Measurements from ENCODE around the gene MYBBP1A.

Gene MYBBP1A

DNA sequence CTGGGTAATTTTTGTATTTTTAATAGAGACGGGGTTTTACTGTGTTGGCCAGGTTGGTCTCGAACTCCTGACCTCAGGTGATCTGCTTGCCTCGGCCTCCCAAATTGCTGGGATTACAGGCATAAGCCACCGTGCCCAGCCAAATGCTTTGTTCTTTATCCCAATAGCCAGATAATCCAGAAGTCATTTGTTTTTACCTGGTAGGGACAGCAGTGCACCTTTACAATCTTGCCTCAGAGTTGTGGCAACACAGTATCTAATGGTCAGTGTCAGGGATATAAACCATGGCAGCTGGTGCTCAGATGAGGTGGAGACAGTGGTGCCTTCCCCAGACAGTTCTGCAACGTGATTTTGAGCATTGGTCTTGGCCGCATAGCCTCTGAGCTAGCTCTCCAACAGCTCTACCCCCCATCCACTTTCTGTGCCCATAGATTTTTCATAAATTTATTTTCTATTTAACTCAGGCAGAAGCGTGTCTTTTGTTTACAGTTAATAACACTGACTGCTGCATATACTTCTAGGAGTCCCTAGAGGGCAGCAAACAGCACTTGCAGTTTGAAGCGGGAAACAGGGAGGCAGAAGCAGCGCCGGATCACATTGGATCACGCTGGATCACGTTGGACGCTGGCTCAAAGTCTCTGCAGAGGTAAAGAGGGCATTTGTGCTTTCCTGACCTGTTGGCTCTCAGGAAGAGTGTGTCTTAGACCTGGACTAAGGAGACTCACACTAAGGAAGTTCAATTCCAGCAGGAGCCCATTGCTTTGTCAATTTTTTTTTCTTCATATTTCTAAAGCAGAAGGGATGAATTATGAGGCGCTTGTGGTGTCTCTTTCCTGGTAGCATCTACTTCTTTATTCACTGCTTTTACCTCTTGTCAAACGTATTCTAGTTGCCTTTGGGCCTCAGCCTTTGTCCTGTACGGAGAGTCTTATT, 10.3 kb upstream of the MYBBP1A start:
- peak; percentile 95 for DNase-seq

DNA sequence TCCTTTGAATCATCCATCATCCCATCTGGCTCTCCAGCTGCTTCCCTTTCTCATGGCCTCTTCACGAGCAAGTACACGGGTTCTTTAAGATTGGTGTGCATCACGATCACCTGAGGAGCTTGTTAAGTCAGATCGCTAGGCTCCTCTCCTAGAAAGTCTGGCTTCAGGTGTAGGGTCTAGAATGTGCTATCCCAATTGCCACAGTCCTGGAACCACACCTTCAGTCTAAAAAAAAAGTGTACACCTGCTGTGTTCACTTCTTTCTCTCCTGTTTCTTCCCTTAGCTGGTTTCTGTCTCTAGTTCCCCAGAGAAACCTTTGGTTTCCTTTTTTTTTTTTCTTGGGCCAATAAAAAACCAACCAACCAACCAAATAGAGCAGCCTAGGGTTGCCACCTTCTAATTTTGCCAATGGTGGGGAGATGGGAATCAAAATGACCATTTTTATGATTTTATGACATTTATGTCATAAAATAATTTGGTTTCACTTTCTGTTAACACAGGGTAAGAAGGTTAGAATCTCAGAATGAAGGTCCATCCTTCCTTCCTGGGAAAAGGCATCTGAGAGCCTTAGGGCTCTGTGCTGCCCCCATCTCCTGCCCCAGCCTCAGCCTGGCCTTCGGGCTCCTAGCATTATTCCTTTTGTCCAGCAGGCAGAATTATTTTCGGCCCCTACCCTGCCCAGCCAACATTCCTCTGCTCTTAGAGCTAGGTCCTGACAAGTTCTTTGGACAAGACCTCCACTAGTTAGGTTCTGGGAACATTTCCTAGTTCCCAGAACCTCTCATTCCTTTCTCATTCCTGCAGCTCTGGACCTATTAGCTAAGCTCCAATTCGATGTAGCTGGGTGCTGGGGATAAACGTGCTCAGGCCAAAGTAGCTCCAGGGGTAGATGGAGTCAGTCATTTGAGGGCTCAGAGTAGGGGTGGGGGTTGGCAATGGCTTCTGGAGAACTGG, 7.1 kb upstream of the MYBBP1A start:
- DNase-seq: no peak

DNA sequence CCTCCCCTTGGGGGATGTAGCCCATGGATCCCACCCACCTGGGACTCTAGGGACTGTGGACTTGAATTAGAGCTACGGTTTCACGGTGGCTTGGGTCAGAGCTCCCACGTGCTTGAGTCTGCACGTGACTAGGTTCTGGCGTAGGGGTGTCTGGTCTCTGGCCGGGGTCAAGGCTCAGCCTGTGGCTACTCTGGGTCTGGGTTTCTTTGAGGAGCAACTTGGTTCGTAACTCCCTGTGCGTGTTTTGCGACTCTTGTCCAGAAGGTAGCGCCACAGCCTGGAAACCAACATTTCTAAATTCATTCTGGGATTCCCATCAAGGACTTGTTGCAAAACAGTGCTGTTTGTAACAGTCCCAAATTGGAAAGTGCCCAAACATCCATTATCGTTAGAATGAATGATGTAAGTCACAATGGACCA, 5.7 kb upstream of the MYBBP1A start:
- peak; percentile 51 for DNase-seq

DNA sequence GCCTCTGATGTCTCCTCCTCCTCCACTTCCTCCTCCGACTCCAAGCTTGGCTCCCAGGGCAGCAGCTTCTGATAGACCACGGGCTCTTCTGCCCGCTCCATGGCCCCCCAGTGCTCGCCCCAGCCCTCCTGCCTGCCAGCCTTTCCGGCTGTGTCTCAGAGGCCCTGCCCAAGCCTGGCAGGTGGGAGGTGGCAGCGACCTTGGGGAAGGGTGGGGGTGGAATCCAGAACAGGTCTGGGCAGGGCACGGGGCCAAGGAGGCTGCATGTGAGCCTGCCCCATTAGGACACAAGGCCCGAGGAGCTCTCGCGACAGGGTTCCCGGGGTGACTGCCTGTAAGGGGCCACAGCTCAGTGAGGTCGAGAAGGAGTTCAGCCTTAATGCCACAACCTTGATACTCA, 5.2 kb upstream of the MYBBP1A start, which contains the start of gene GGT6:
Gene GGT6 (minus strand): TSS at position 157 of the 400 bp plus-strand sequence. CDS start 56 bp downstream, at position 101.
- DNase-seq: no peak

DNA sequence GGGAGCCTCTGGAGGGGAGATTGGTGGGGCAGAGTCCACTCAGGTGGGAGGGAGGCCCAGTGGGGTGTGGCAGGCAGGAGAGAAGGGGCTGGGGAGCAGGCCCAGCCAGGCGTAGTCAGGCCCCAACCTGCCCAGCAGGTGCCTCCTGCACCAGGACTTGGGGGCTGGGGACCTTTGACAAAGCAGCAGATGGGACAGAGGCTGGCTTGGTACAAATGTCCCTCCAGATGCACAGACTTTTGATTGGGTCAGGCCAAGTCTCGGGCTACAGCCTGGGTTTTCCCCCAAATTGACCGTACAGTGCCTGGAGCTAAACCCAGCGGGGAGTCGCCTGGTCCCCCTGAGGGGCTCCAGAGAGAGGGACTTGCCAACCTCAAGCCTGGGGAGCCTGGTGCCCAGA, 4.8 kb upstream of the MYBBP1A start:
- DNase-seq: no peak

DNA sequence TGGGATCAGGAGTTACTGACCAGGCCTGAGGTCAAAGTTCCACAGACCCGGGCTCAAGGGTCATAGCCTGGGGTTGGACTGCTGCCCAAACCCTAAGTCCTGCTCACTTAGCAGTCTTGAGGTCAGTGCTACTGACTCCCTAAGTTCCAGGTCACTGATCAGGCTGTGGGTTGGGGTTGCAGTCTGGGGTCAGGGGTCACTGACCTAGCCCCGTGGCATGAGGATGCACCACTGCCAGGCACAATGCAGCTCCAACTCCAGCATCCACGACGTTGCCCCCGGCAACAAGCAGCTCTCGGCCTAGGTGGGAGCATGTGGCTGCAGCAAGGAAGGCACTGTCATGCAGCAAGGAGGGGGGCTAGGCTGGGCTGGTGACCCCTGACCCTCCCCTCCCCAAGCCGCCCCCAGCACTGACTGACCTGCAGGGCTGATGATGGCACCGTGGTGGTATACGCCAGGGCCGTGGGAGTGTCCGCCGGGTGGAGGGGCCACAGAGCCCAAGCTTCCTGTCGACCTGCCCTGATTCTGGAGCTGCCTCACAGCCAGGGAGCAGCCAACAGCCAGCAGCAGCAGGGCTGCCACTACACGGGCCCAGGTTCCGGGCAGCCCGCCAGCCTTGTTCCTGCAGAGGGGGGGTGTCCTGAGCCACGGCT, 4.1 kb upstream of the MYBBP1A start:
- peak; percentile 24 for DNase-seq

DNA sequence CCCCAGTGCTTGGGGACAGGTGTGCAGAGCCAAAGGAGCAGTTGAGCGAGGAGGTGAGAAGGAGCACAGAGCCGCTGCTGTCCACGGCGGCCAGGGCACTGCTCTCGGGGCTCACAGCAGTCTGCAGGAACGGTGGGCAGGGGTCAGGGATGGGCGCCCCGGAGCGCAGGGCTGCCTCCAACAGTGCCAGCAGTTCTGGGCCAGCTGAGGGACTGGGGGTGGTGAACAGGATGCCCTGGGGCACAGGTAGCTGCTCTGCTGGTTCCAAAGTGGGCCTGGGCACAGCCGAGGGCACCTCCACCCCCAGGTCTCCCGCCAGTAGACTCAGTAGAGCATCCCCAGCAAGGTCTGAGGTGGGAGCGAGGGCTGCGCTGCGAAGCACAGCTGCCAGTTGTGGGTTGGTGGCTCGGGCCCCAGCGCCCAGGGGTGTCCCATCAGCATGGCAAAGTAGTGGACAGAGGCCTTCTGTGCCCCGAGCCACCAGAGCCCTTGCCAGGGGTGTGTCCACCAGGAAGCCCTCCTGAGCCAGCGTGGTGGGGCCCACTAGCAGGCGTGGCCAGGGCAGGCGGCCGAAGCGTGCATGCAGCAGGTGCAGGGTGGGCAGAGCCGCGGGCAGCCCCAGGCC, 3.3 kb upstream of the MYBBP1A start:
- DNase-seq: no peak

DNA sequence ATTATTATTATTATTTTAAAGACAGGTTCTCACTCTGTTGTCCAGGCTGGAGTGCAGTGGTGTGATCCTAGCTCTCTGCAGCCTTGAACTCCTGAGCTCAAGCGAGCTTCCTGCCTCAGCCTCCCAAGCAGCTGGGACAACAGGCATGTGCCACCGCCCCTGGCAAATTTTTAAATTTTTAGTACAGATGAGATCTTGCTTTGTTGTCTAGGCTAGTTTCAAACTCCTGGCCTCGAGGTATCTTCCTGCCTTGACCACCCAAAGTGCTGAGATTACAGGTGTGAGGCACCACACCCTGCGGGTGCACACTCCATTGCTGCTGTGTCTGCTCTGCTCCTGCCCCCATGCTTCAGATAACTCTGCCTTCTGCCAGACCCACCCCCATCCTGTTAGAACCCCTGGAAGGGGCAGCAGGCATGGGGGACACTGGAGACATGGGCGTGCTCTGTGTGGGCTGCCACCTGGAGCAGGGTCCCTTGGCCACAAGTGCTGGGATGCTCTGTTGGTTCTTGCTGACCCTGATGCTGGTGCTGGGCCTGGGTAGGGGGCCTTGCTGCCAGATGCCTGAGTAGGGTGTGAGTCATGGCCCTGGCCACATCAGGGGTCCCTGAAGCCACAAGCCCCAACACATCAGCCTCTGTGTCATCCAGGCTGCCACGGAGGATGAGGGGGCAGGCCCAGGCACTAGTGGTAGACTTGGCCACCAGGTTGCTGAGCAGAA, 2.6 kb upstream of the MYBBP1A start:
- DNase-seq: no peak

DNA sequence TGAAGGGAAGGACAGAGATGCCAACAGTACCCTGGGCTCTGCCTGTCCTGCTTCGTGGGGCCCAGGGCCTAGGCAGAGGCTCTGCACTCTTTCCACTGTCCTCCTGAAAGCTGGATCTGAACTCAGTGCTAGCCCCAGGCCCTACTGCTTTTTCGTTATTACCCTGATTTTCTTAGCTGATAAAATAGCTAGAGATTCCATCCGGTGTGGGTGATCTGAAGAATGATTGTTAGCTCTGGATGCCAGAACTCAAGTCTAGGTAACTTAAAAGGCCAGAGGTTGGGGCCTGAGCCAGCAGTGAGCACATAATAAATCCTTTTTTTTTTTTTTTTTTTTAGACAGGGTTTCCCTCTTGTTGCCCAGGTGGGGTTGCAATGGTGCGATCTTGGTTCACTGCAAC, 1.8 kb upstream of the MYBBP1A start:
- no peak for DNase-seq

DNA sequence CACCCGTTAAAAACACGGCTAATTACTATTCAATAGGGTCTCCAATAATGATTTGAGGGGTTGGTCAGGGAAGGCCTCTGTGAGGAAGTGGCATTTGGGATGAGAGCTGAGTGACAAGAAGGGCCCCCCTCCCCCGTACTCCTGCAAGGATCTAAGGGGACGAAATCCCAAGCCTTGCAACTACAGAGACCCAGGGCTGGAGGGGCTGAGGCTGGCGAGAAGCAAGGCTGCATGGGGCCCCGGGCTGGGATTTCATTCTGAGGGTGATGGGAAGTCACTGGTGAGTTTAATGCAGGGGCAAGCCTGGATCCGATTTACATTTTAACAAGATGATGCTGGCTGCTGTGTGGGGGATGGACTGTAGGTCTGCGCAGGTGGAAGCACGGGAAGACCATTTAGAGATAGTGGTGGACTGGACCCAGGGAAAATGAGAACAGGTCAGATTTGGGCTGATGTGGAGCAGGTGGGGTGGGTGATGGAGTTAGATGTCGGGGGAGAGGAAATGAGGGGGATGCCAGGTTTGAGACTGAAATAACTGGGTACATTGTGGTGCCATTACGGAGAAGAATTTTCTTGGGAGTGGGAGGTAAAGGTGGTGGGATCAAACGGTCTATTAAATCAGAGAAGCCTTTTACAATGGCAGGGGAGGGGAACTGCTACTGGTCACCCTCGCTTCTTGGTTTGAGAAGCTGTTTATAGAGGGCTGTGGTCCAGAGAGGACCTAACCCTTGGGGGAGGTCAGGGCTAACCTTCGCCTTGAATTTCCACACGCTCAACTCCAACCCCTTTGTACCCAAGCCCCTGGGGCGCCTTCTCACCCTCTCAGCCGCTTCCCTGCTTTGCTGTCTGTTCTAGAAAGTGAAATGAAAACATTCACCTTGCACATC, 932 bp upstream of the MYBBP1A start:
- DNase-seq: no peak

DNA sequence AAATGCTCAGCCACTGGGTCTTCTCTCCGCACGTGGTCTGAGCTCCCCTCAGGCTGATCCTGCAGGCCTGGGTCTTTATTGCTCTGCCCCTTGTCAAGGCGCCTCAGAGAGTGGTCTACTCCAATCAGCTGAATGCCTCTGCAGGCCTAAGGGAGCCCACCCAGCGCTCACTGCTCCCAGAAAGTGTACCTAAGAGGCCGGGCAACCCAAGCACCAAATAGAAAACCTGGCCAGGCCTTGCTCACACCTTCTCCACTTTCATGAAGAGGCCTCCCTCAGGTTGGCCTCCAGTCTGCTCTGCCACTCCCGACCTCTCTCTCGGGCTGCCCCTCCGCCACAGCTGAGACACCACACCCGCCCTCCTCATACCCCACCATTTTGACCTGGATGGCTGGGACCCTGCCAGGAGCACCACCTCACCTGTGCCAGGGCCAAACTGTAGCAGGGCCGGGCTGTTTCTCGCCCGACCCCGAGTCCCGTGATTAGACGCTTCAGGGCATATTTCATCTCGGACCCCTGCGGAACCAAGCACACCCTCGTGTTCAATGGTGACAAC, 665 bp downstream of the MYBBP1A start:
- no peak for DNase-seq

DNA sequence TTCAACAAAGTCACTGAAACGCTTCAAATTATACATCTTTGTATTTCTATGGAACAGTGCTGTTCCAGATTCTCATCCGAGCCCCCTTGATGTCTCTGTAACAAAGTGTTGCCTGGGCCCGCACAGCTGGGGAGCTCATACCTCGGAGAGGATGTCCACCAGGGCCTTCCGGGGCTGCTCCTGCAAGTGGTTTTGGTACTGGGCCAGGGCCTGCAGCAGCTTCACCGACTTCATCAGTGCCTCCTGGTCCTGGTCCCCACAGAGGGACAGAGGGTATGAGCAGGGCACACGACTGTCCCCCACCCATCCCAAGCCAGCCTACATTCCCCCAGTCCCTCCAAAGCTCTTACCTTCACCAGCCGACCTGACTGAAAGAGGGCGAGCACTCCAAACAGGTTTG, 1.5 kb downstream of the MYBBP1A start:
- DNase-seq: no peak

DNA sequence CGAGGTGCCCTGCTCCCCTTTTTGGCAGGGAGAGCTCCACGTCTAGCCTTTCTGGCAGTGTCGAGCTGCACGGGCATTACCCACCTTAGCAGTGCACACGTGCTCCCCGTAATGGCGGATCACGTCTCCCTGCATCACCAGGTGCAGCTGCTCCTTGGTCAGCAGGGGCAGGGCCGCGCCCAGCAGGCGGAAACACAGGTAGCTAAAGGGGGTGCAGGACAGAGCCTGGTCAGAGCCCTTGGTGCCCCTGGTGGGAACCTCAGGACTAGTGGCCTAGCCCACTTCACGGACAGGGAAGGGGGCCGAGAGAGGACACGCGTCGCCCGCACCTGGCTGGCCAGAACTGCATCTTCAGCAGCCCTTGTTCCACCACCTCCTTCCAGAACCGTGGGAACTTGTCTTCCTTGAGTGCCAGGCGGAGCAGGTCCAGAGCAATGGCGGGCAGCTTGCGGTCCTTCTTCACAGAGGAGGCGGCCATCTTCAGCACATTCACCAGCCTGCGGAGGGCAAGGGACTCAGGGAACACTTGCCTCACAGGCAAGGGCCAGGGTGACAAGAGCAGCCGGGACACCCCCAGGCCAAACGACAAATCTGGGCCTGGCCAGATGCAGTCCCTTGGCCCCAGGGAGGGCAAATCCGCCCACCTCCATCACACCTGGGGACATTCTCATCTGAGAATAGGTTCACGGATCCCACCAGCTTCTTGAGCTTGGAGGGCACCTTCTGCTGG, 3.2 kb downstream of the MYBBP1A start:
- DNase-seq: no peak

DNA sequence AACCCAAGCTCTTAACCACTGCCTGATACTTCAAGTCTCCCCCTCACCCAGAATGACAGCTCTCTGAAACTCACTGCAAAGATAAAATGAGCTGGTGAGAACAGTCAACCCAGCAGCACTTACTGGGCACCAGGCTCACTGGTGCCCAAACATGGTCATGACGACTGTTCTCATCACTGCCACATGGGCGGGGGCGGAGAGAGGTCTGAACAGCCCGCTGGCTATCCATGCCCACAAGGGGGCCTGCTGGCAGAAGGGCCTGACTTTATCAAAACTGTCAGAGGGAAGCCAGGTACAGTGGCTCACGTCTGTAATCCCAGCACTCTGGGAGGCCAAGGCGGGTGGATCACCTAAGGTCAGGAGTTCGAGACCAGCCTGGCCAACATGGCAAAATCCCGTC, 4.0 kb downstream of the MYBBP1A start:
- DNase-seq: no peak

DNA sequence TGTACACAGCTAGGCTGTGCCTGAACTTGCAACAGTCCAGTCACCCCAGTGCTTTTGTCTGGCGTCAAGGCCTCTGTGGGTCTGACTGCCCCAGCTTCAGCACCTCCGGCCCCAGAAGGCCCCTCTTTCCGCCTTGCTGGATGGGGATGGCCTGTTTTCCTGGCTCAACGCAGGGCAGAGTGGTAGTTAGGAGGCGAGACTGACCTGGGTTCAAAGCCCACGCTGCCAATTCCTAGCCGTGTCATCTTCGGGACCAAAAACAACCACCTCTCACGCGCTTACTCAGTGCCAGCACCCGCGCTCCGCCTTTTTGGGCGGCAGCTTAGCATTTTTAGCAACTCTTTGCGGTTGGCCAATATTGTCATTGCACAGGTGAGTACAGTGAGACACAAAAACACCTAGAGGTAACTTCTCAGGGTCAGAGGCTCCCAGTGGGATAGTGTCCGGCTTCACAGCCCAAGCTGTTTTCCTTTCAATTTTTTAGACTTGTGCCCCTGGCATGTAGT, 4.6 kb downstream of the MYBBP1A start:
- no peak for DNase-seq

DNA sequence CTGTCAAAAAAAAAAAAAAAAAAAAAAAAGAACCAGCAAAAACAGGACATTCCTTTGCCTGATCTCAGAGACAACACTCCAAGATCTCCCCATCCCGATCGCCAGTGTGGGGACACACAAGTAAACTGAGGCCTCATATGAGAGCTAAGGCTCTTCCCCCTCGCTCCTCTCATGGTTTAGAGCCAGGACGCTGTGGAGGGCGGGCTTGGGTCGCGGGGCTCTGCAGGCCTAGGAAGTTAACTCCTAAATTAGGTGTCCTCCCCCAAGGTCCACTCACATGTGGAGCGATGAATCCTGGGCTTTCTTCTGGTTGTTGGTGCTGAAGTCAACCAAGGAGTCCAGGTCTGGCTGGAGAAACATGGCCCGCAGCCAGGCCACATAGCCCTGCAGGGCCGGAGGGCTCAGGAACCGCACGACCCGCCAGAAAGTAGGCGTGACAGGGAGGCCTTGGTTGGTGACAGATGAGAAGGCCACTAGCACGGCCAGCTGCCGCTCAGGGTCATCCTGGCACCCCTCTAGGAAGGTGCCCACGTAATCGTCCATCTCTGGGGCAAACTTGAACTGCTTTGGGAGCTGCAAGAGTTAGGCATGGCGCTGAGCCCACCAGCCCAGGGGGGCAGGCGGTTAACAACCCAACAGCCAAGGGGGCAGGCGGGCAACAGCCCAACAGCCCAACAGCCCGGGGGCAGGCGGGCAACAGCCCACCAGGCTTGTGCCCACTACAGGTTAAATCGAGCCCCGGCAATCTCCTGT, 5.2 kb downstream of the MYBBP1A start:
- DNase-seq: no peak

DNA sequence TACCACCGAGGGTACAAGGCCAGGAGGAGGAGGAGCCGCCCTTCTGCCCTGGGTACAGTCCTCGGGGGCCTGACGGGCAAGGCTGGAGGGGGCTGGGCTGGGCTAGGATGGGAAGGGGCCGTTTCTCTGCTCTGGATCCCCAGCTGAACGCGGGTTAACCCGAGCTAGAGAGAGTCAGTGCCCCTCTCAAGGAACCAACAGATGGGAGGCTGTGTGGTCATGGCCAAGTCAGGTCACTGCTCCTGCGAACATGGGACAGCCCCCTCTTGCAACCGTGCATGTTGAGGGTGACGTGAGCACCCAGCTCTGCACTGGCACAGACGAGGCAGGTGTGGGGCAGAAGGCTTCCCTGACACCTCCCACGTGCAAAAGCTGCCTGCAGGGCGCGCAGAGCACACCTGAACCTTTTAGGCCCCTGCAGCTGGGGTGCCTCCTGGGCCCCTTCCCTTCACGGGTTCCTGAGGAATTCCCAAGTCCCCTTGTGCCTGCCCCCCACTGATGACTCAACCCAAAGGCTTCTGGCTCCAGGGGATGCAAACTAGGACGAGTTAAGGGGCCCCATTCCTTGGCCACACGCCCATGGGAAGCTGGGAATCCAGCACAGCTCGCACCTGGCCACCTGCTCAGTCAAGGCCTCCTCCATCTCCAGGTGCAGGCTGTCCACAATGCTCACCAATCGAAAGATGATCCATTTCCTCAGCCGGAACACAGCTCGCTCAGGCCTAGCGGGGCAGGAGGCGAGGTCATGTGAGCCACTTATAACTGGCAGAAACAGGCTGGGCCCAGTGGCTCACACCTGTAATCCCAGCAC, 6.3 kb downstream of the MYBBP1A start:
- DNase-seq: no peak

DNA sequence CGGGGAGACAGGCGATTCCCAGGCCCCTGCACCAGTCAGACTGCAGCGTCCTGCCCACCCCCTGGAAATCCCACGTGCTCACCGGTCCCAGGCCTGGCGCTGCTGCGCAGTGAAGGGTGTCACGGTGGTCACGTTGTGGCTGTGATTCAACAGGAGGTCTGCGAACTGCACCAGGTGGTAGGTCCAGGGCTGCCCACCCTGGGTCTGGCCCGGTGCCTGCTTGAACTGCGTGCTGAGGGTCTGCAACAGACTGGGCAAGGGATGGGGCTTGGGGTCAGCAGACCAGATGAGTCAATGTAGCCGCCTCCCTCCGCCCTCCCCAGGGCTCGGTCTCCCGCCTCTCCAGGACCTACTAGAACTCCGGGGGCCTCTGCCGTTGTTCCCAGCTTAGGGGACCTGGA, 7.1 kb downstream of the MYBBP1A start:
- no peak for DNase-seq
